Jurkat, Clone E6-1 (cell line): ENCODE data around the gene TMIE.
"Not testable (repeated sequence)": the region's sequence is repeated elsewhere in the genome, so short reads cannot be mapped to it uniquely, and the experiment has no call there.

ENCODE experiments used
- DNase-seq: peaks from one replicate; pipeline ENCODE4 v3.0.0-alpha.2; 2011; ENCODE audit warnings: low read depth, low spot score
- H3K4me3 ChIP-seq: 2 replicates; pipeline ENCODE4 v1.5.1; 2011; ENCODE audit warnings: mild to moderate bottlenecking, low read length, control low read depth, moderate library complexity

The TMIE gene

DNA sequence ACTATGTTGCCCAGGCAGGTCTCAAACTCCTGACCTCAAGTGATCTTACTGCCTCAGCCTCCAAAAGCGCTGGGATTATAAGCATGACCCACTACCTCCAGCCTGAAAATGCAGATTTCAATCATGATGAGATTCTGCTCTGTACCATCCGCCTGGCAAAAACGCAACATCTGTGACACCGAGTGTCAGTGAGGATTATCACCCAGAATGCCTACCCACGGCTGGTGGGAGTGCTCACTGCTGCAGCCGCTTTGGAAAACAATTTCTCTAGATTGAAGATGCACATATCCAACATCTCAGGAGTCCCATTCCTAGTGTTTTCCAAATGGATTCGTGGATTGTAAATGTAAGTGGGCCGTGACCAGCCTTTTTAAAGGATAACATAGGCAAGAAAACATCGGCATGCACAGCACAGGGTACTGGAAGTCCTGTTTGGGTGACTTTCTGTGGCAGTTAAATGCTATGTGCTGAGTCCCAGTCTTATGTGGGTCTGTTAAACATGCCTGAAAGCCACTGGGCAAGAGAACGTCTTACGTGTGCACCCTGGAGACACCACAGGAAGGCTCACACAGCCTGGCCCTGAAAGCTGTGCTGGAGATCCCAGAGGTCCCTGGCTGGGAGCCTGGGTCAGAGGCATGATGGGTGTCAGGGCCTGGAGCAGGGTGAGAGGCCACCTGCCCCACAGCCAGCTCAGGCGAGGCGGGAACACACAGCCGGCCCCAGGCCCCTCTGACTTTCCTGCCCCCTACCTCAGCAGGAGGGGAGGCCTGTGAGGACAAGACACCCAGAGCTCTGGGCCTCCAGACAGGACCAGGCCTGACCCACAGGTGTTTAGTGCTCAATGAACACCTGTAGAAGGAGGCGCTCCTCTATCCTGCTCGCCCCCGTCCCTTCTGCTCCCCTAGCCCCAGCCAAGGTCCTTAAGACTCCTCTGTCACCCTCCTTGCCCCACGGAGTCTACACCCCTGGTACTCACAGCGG lies 15.6 kb downstream of the TMIE start:
- no peak for DNase-seq
- no peak overlapping the region for H3K4me3 ChIP-seq

DNA sequence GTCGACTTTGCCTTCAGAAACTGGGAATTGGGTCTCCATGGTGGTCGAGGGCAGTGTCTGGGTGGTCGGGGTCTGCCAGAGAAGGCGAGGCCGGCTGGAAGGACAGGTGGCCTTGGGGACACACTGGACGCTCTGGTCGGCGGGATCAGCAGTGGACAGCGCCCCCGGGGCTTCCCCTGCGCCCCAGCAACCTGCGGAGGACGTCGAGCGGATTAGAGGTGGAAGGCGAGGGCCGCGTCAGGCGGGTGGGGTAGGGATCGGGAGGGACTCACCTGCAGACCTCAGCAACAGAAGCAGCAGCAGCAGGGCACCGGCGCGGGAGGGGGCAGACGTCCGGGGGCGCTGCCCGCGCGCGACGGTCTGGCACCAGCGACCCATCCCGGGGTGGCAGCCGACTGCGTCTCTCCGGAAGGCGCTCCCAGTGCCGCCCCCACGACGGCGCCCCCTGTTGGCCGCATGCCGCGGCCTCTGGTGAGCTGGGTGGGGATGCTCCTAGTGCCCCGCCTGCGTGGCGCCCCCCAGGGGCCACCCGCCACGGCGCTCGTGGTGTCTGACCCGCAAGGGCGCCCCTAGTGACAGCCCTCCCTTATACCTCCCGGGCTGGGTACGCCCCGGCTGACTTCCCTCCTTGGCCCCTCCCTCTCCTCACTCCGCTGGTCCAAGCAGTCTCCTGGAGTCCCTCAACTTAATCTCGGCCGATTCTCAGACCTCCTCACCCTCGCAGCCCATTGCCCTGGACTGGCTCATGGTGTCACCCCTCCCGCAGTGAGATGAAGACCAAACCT lies 16.4 kb downstream of the TMIE start, which contains the start of gene PRSS50:
Gene PRSS50, minus strand, starts transcription at position 423 of the 785 bp plus-strand sequence. Its CDS starts 45 bp downstream, at position 378.
- no peak within 1 kb of the TSS for H3K4me3 ChIP-seq
- DNase-seq: no peak

DNA sequence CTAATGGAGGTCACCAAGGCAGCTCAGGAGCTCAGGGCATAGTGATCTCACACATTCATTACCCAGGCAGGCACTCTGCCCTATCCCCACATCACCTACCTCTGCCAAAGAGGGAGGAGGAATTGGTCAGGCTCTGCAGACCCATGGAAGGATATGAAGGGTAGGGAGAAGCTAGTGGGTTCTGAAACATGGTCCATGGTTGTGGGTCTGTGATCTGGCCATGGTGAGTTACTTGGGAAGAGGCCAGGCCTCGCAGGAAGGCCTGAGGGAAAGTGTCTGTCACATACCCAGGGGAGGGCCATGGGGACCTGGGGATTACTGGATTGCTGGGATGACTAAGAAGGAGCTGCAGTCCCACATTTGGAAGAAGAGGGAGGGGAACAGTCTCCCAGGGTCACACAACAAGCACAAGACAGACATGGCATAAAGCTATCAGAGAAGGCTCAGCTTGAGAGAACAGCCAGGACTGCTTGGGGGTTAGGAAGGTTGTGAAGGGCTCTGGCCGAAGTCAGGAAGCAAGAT lies 17.9 kb downstream of the TMIE start:
- no peak overlapping the region for H3K4me3 ChIP-seq
- DNase-seq: no peak

DNA sequence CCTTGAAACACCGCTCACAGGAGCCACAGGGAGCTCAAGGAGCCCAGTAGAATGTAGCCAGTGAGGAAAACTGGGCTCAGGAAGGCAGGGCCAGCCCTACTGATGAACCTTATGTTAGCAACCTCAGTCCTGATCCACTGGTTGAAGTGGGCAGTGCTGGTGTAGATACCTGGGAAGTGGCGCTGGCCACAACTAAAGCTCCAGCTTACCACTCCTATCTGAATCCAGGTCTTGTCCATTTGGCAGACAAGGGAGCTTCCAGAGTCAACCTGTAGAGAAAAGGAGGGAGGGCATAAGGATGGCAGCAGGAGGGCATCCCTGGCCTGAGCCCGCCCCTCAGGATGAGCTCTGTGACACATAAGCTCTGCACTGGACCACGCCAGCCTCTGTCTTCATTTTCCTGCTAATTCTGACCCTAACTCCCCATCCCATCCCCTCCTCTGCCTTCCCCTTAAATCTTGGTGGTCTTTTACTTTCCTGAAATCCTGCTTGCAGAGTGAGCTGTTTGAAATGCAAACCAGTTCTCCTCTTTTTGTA lies 18.6 kb downstream of the TMIE start:
- no peak overlapping the region for H3K4me3 ChIP-seq
- no peak for DNase-seq

DNA sequence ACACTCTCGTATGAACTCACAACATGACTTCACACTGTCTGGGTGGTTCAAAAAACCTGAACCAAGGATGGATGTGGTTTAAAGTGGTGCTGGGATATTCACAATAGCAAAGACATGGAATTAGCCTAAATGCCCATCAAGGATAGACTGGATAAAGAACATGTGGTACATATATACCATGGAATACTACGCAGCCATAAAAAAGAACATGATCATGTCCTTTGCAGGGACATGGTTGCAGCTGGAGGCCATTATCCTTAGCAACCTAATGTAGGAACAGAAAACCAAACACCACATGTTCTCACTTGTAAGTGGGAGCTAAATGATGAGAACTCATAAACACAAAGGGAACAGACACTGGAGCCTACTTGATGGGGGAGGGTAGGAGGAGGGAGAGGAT lies 19.8 kb downstream of the TMIE start:
- no peak overlapping the region for H3K4me3 ChIP-seq
- DNase-seq: no peak

DNA sequence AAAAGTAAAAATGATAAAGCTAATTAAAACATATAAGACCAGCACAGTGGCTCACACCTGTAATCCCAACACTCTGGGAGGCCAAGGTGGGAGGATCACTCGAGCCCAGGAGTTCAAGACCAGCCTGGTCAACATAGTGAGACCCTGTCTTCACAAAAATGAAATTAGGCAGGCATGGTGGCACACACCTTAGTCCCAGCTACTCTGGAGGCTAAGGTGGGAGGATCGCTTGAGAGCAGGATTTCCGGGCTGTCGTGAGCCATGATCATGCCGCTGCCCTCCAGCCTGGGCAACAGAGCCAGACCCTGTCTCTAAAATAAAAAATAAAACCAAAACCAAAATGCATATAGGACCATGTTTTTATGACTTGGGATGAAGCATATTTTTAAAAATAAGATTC lies 21.3 kb downstream of the TMIE start:
- no peak overlapping the region for H3K4me3 ChIP-seq
- no peak for DNase-seq

DNA sequence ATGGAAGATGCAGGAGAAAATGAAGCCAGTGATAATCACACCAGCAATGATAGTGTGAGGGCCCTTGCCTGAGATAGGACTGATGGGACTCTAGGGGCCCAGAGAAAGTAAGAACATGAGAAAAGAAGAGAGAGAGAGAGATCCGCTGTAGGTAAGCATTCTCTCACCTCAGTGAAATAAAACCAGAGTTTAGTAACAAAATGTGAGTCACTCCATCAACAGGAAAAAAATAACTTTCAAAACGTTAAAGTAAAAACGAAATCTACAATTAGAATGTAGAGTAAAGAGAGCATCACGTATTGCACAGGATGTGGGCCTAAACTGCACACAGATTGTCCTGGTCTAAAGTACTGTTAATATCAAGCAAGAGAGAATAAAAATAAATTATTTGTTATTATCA lies 23.2 kb downstream of the TMIE start:
- no peak overlapping the region for H3K4me3 ChIP-seq
- no peak for DNase-seq

DNA sequence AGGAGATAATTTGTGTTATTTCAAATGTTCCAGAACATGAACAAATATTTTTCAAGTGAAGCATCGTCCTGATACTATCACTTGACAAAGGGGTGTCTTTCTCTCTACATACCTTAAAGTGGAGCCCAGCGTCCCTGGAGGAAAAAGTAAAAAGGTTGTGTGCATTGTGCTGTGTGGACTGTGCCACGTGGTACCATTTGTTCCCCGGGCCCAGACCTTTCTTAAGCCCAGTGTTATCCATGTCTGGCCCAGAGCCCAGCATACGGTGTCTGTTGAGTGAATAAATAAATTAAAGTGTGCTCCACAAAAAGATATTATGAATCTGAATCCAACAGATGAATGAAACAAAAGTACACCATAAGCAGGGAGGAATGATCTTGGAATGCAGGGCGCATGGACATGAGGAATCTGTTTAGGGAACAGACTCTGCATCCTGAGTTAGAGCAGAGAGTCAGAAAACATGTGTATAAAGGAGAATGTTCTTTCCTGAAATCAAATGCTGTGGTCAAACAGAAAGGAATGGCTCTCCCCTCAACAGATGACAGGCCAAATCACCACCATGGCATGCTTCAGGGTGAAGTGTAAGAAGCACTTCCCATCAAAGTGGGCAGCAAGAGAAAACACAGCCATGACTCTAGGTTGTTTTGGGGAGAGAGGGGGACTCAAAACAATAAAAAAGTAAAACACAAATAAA lies 24.6 kb downstream of the TMIE start:
- DNase-seq: no peak
- H3K4me3 ChIP-seq: no peak overlapping the region

DNA sequence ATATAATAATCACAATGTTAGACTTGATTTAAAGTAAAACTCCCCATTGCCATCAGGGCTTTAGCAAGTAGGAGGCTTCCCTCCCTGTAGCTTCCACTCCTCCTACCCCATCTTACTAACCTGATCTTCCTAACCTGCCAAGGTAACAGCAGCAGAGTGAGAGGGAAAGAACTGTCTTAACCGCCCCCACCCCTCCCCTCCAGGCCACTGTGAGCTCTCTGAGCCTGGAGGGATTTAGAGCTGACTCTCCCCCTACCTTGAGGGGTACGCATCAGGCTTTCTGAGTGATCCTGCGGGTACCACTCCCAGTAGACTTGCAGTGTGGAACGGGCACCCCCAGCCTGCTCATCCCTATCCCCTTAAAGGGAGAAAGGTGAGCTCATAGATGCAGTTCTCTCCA lies 27.8 kb downstream of the TMIE start:
- no peak overlapping the region for H3K4me3 ChIP-seq
- no peak for DNase-seq

DNA sequence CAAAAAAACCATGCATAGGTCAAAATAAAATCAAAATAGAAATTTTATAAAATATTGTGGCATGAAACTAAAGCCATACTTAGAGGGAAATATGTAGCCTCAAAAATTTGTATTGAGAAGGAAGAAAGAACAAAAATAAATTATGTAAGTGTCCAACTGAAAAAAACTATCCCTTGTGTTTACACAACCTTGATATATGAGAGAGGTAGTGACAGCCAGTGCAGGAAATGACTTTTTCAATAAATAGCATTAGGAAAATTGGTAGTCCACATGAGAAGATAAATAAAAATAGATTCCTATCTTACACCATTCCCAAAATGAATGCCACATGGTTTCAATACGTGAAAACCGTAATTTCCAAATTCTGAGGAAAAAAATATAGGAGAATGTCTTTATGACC lies 29.6 kb downstream of the TMIE start:
- H3K4me3 ChIP-seq: no peak overlapping the region
- no peak for DNase-seq

DNA sequence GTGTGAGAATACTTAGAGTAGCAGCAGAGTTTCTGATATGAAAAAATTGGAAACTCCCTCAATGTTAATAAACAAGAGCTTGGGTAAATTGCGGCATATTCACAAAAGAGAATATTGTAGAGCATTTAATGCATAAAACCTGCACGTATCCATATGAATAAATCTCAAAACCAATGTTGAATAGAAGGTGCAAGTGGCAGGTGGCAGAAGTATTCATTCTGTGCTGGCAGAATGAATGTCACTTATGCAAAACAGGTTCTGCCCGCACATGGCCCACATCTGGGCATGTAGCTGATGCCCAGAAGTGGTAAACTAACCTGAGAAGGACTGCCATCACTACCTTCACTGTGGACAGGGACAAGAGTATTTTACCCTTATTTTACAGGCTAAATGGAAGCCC lies 30.6 kb downstream of the TMIE start:
- DNase-seq: no peak
- H3K4me3 ChIP-seq: no peak overlapping the region

DNA sequence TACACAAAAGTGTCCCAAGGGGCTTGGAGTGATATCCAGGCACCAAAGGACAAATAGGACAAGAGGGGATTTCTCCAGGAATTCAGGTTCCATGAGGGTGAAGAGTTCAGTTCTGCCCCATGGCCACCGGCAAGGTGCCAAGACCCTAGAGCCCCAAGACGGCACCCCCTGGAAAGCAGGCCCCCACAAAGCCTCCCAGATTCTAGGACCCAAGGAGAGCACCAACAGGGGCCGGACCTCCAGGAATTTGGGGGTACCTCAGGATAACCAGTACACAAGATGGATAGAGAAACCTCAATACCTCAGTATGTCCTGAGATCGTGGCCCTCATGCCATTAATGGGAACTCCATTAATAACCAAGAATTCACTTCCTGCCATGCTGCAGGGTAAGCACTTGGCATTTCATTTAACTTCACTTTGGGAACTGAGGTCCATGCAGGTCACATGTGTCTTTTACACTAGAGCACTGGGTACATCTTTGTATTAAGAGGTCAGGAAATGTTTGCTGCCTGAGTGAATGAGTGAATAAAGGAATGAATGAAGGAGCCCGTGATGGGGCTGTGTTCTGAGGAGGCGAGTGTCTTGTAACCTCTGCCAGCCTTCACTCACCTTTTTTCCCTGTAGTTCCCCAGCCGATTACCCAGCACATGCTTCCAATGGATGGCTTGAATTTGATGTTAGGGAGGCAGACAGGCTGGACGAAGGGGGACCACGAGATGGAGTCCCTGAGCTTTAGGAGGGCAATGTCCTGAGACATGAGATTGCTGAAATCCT lies 32.0 kb downstream of the TMIE start:
- no peak overlapping the region for H3K4me3 ChIP-seq
- DNase-seq: no peak

DNA sequence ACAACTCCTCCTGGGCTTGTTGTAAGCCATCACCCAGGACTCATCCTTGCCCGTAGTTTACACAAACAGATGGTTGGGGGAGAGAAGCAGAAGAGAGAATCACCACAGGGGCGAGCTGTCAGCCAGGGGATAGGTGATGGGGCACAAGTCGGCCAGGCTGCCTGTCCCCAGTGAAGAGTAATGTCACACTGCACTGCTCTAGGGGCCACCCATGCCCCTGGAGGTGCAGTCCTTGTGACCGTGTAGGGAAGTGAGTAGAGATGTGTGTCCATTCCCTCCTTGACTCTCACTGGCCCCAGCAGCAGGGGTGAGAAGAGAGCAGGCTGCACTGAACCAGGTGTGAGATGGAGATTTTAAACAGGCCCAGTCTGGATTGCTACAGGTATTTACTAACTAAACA lies 33.6 kb downstream of the TMIE start:
- H3K4me3 ChIP-seq: no peak overlapping the region
- no peak for DNase-seq

DNA sequence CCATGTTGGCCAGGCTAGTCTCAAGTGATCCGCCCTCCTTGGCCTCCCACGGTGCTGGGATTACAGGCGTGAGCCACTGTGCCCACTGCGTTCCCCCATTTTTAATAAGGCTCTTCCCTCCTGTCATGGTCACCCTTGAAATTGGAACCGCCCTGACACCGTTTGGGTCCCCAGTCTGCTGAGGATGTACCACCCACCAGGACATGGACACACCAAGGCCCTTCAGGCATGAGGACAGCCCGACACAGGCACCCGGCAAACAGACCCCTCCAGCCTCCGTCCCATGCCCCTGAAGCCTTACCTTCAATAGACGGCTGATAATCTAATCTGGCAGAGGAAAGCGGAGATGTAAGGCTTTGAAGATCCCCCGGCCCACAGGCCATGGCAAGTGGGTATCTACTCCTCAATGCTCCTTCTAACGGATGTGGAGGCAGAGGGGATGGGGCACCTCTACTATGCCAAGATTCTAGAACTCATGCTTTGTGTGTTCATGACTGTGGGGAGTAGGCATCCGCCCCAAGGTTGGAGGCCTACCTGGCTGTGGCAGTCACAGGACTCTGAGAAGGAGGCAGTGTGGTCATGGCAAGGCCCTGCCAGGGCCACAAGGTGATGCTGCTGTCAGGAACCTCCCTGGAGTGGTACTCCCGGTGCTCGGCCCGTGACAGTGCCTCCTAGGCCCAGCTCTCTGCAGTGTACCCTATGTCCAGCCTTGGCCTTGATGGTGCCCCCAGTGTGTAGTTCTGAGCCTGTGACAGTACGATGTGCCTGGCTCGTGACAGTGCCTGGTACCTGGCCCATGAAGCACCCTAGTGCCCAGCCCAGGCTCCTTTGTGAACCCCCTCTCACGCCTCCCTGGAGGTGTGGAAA lies 35.0 kb downstream of the TMIE start:
- DNase-seq: no peak
- no peak overlapping the region for H3K4me3 ChIP-seq

DNA sequence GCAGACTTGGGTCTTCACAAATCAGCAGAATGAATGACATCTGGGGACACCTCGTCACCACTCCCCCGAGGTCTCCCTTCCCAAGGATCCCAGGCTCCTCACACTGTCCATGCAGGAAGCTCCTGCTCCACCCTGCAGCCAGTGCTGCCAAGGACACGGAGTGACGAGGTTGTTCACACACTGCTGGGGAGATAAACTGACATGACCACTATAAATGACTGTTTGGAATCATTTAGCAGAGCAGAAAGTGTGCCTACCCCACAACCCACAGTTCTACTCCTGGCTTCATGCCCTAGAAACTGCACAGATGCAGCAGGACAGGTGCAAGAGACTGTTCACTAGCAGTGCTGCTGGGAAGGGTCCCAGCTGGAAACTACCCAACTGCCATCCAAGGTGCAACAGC lies 36.1 kb downstream of the TMIE start:
- H3K4me3 ChIP-seq: no peak overlapping the region
- peak; percentile 24 for DNase-seq

DNA sequence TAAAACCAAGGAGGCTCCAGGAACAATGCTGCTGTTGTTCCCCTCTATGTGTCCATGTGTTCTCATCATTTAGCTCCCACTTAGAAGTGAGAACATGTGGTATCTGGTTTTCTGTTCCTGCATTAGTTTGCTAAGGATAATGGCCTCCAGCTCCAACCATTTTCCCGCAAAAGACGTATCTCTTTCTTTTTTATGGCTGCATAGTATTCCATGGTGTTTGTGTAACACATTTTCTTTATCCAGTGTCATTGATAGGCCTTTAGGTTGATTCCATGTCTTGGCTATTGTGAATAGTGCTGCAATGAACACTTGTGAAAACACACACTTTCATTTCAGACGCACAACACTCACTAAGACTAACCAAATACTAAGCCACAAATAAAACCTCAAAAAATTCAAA lies 38.4 kb downstream of the TMIE start:
- DNase-seq, H3K4me3 ChIP-seq: not testable (repeated sequence)

DNA sequence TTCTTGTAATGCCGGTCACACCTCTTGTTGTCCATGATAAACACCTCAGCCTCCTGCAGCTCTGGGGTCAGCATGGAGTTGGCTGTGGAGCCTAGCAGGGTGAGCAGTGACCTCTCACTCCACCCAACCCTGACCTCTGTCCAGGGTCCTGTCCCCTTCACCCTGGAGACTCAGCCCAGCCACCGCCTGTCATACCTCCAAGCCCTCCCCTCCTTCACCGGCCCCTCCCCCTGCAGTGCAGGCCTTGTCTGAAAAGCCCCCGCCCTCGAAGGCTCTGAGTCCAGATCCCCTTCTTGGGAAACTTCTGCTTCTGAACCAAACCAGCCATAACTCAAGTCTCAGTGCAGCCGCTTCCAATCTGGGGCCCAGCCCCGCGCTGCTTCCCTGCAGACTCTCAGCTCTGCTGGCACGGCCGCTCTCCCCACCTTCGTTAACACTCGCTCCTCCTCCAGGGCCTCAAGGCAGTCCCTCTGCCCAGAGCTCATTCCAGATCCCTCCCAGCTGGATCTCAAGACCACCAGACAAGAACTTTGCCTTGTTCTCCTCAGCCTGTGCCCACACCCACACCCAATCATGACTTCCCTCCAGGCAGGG lies 41.9 kb downstream of the TMIE start:
- no peak for DNase-seq
- no peak overlapping the region for H3K4me3 ChIP-seq
